ENCODE data around the gene SPAG6. TPM values are rescaled to one million over a fixed set of nuclear protein-coding genes. Genes with fewer than 3 reads are reported as not detected.
A peak's percentile ranks its signal among the peaks of the same experiment; 100 is the strongest.

The SPAG6 gene
- total and polyA plus RNA-seq, 2 experiments from 2014 or later, result 0.21 TPM; not detected in 1

- H3K9me3 Mint-ChIP-seq, result peaks cover 5% of the 10 kb centered on the region; the same call in 2 of the 3 replicates
- Histone ChIP-seq H3K9me2 (ENCODE audit: insufficient read depth) (no peaks in the 10 kb centered on the region), H3K4me2 (peak overlapping the region; percentile 85), H3K79me2 (replicated peaks; ENCODE audit: insufficient read depth) (no peaks in the 10 kb centered on the region), H3K27me3 (ENCODE audit: insufficient read depth) (peaks cover 81% of the 10 kb centered on the region), H2AFZ (no peak overlapping the region; the same call in 1 of the 2 replicates), H4K20me1 (replicated peaks; ENCODE audit: insufficient read depth) (peaks cover 21% of the 10 kb centered on the region), H3K4me1 (ENCODE audit: insufficient read depth) (peaks cover 45% of the 10 kb centered on the region), H3K36me3 (ENCODE audit: insufficient read depth) (no peaks in the 10 kb centered on the region), H3F3A (replicated peaks; ENCODE audit: low read depth) (peaks cover 22% of the 10 kb centered on the region), H3K4me3 (peak overlapping the region; percentile 61), H3K27ac (ENCODE audit: low read depth) (no peak overlapping the region)
- TF ChIP-seq EZH2 (IDR thresholded peaks at IDR 0.05; ENCODE audit: low read depth, unreplicated experiment), result peak; percentile 5
- no peak for TF ChIP-seq ZNF114 (CRISPR knock-in tag; IDR thresholded peaks at IDR 0.05)
- no peak for TF ChIP-seq ZNF331 (CRISPR knock-in tag; IDR thresholded peaks at IDR 0.05; ENCODE audit: low read depth)
- no peak for TF ChIP-seq JUNB (IDR thresholded peaks at IDR 0.05; ENCODE audit: unreplicated experiment)
- peaks cover 3% of the 10 kb centered on the region; the same call in 2 of the 3 replicates for H3K36me3 Mint-ChIP-seq (ENCODE audit: low read depth)
- peaks cover 69% of the 10 kb centered on the region for H3K27me3 Mint-ChIP-seq (ENCODE audit: insufficient read depth, low read depth, poor library complexity)
- no peak overlapping the region for H3K27ac Mint-ChIP-seq
- DNase-seq (ENCODE audit: low spot score) (no peak), ATAC-seq (no peak)
- H3K4me1 Mint-ChIP-seq, result peaks cover 29% of the 10 kb centered on the region
- H3K4me3 Mint-ChIP-seq, result peak overlapping the region; percentile 84
Measured at GRCh38 chr10:22317076-22317370, 28.3 kb upstream of the SPAG6 start.

DNA sequence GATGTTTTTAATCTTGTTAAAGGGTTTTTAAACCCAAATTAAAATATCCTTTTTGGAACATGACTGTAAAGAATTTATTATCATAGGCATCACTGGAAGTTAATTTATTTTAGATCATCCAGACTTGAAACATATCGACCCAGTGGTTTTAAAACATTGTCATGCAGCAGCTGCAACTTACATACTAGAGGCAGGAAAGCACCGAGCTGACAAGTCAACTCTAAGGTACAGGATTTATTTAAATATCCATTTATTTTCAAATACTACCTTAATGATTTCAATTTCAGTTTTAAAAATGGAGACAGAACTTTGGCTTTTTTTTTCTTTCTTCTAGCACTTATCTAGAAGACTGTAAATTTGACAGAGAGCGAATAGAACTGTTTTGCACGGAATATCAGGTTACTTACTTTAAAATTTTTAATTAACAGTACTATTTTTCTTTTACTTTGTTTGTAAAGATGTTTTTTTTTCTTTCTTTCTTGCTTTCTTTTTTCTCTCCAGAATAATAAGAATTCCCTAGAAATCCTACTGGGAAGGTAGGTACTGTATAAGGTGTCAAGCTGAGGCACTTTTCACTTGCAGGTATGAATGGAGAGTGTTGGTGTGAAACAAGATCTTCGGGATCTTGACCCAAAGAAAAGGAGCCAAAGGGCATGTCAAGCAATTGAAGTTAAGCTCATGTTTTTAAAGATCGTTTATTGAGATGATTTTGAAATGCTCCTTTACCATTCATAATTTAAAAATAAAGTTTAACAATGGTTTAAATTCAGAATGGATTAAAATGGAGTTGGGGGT is 27.3 kb upstream of the SPAG6 start:
- peak overlapping the region; percentile 27 for H3K4me2 ChIP-seq
- no peaks in the 10 kb centered on the region for H3K36me3 ChIP-seq (ENCODE audit: insufficient read depth)
- H3K27ac ChIP-seq (ENCODE audit: low read depth), result no peak overlapping the region
- ATAC-seq, result no peak
- H3K4me3 ChIP-seq, result no peak overlapping the region
- Mint-ChIP-seq H3K9me3 (peaks cover 8% of the 10 kb centered on the region; the same call in 2 of the 3 replicates), H3K27ac (no peak overlapping the region), H3K36me3 (ENCODE audit: low read depth) (peaks cover 3% of the 10 kb centered on the region; the same call in 2 of the 3 replicates), H3K4me1 (peaks cover 35% of the 10 kb centered on the region), H3K27me3 (ENCODE audit: insufficient read depth, low read depth, poor library complexity) (peaks cover 79% of the 10 kb centered on the region), H3K4me3 (peak overlapping the region; percentile 38; the same call in 2 of the 3 replicates)
- peaks cover 21% of the 10 kb centered on the region for H4K20me1 ChIP-seq (replicated peaks; ENCODE audit: insufficient read depth)
- peak; percentile 45 for DNase-seq (ENCODE audit: low spot score)
- peaks cover 53% of the 10 kb centered on the region for H3K4me1 ChIP-seq (ENCODE audit: insufficient read depth)
- H3F3A ChIP-seq (replicated peaks; ENCODE audit: low read depth), result peaks cover 29% of the 10 kb centered on the region
- H3K27me3 ChIP-seq (ENCODE audit: insufficient read depth), result peaks cover 81% of the 10 kb centered on the region
- H3K9me2 ChIP-seq (ENCODE audit: insufficient read depth), result no peaks in the 10 kb centered on the region
- TF ChIP-seq, protein P1, sequence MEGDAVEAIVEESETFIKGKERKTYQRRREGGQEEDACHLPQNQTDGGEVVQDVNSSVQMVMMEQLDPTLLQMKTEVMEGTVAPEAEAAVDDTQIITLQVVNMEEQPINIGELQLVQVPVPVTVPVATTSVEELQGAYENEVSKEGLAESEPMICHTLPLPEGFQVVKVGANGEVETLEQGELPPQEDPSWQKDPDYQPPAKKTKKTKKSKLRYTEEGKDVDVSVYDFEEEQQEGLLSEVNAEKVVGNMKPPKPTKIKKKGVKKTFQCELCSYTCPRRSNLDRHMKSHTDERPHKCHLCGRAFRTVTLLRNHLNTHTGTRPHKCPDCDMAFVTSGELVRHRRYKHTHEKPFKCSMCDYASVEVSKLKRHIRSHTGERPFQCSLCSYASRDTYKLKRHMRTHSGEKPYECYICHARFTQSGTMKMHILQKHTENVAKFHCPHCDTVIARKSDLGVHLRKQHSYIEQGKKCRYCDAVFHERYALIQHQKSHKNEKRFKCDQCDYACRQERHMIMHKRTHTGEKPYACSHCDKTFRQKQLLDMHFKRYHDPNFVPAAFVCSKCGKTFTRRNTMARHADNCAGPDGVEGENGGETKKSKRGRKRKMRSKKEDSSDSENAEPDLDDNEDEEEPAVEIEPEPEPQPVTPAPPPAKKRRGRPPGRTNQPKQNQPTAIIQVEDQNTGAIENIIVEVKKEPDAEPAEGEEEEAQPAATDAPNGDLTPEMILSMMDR (conservative IDR thresholded peaks at IDR 0.05; ENCODE audit: low read depth in 2 of 2), result no peak
- peak; percentile 29 for TF ChIP-seq EZH2 (IDR thresholded peaks at IDR 0.05; ENCODE audit: low read depth, unreplicated experiment)
- H3K79me2 ChIP-seq (replicated peaks; ENCODE audit: insufficient read depth), result no peaks in the 10 kb centered on the region
- H2AFZ ChIP-seq, result no peak overlapping the region

DNA sequence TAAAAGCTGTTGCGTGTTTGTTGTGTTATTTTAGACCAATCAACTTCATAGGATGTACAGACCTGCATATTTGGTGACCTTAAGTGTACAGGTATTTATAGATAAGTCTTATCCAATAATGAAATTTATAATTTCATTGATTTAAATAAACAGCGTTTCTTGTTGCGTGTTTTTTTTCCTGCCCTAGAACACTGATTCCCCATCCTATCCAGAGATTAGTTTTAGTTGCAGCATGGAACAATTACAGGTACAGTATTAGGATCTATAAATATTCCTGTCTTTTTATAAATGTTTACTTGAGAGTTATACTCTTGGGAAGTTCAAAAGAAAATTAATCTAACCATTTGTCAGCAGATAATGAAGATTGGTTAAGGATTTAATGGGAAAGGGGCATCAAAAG is 26.5 kb upstream of the SPAG6 start:
- peaks cover 87% of the 10 kb centered on the region for H3K27me3 Mint-ChIP-seq (ENCODE audit: insufficient read depth, low read depth, poor library complexity)
- peaks cover 21% of the 10 kb centered on the region for H4K20me1 ChIP-seq (replicated peaks; ENCODE audit: insufficient read depth)
- no peak overlapping the region for H2AFZ ChIP-seq
- H3K27ac ChIP-seq (ENCODE audit: low read depth), result no peak overlapping the region
- peaks cover 42% of the 10 kb centered on the region for H3K4me1 Mint-ChIP-seq
- H3K27me3 ChIP-seq (ENCODE audit: insufficient read depth), result peaks cover 81% of the 10 kb centered on the region
- TF ChIP-seq EZH2 (IDR thresholded peaks at IDR 0.05; ENCODE audit: low read depth, unreplicated experiment) (peak; percentile 66), JUNB (IDR thresholded peaks at IDR 0.05; ENCODE audit: unreplicated experiment) (no peak)
- H3K4me3 ChIP-seq, result no peak overlapping the region
- H3K79me2 ChIP-seq (replicated peaks; ENCODE audit: insufficient read depth), result no peaks in the 10 kb centered on the region
- no peaks in the 10 kb centered on the region for H3K36me3 ChIP-seq (ENCODE audit: insufficient read depth)
- no peak overlapping the region for H3K4me3 Mint-ChIP-seq
- ATAC-seq (no peak), DNase-seq (ENCODE audit: low spot score) (no peak)
- no peak overlapping the region for H3K27ac Mint-ChIP-seq
- H3F3A ChIP-seq (replicated peaks; ENCODE audit: low read depth), result peaks cover 29% of the 10 kb centered on the region
- no peaks in the 10 kb centered on the region for H3K9me2 ChIP-seq (ENCODE audit: insufficient read depth)
- peaks cover 3% of the 10 kb centered on the region; the same call in 2 of the 3 replicates for H3K36me3 Mint-ChIP-seq (ENCODE audit: low read depth)
- H3K4me2 ChIP-seq, result peak overlapping the region; percentile 27
- H3K4me1 ChIP-seq (ENCODE audit: insufficient read depth), result peaks cover 61% of the 10 kb centered on the region
- H3K9me3 Mint-ChIP-seq, result peaks cover 8% of the 10 kb centered on the region; the same call in 2 of the 3 replicates
